Prostate gland (tissue), 2 donors: ENCODE results near the gene EPHB3. TPM values are rescaled to one million over a fixed set of nuclear protein-coding genes. Genes with fewer than 3 reads are reported as not detected.

Experiments used
- DNase-seq: peaks from one replicate; pipeline ENCODE4 v3.0.0-alpha.2; 2019; ENCODE audit warnings: low spot score
- H3K27ac ChIP-seq, 2 donors: fragments of 200-600 bp; sonication (generic); 2 replicates each; pipeline ENCODE4 v1.5.1; 2017 to 2019
- H3K27me3 ChIP-seq: fragments of 200-600 bp; sonication (generic); replicated peaks from 2 replicates; pipeline ENCODE4 v1.5.1; 2019; ENCODE audit not compliant: insufficient read depth
- H3K36me3 ChIP-seq, 2 donors: fragments of 200-600 bp; sonication (generic); 1 replicate in 1 of 2; 2 replicates in 1 of 2; pipeline versions ENCODE4 v1.5.1 to v1.8.1; 2017 to 2019
- H3K4me1 ChIP-seq: fragments of 200-600 bp; sonication (generic); replicated peaks from 2 replicates; pipeline ENCODE4 v1.5.1; 2019
- H3K4me3 ChIP-seq, 2 donors: fragments of 200-600 bp; sonication (generic); 2 replicates each; pipeline ENCODE4 v1.5.1; 2017 to 2019
- H3K9me3 ChIP-seq: fragments of 200-600 bp; sonication (generic); 2 replicates; pipeline ENCODE4 v1.5.1; 2017
- POLR2A ChIP-seq: fragments of 450-650 bp; IDR thresholded peaks from one replicate; pipeline ENCODE4 v1.6.1; 2016; ENCODE audit warnings: antibody characterized with exemption, mild to moderate bottlenecking
- POLR2AphosphoS5 ChIP-seq: sonication (generic); formaldehyde crosslinking; IDR thresholded peaks from one replicate; pipeline ENCODE4 v1.6.1; 2017; ENCODE audit warnings: antibody characterized with exemption
- WGBS: methylation state at CpG from one replicate; pipeline ENCODE4 v1.1.5; 2018; 5-methylcytosine and 5-hydroxymethylcytosine counted together
- intact Hi-C: fragments of 100-400 bp; cut with DNase I; formaldehyde crosslinking; loops from one replicate; pipeline ENCODE4 v1.14.2; 2022
- total RNA-seq, 2 donors: library from RNA; depleted of rRNA; stranded (reverse); fragments of >200 nt; gene quantifications; one replicate each; pipeline ENCODE4 v1.1.0, GENCODE V29; 2016
- TF ChIP-seq, protein P1 (sequence below), 4 experiments: fragments of 200-600 bp in 2 of 4; fragments of 450-650 bp in 2 of 4; sonication (generic) in 2 of 4; IDR thresholded peaks; 1 replicate in 3 of 4; 2 replicates in 1 of 4; pipeline ENCODE4 v1.5.1; 2016 to 2019; ENCODE audit warnings: antibody characterized with exemption in 4 of 4, mild to moderate bottlenecking in 2 of 4, moderate library complexity in 2 of 4

EPHB3 gene
- total RNA-seq, 2 donors from 2014 or later = 11.9 to 25.2 TPM

DNA sequence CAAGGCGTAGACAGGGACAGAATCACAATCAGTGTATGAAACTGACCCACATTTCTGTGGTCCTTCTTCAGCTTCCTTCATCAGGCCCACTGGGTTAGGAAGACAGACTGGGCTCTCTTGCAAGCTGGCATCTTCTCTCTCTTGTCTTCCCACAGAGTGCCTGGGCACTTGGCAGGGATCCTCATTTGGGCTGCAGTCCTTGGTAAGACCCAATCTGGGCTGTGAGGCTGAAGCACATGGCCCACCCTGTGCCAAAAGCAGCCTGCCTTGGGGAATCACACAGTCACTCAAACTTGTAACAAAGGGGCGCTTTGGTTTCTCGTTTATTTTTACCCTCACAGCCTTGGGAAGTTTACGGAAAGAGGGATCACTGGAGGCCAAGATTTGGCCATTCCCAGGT lies 8.2 kb upstream of the EPHB3 start:
- intact Hi-C loops = no loop called here
- no peak for DNase-seq
- H3K4me1 ChIP-seq = no peaks in the 10 kb centered on the region
- no peaks in the 10 kb centered on the region for H3K27me3 ChIP-seq
- H3K27ac ChIP-seq = no peak overlapping the region
- no peak overlapping the region for H3K4me3 ChIP-seq
- WGBS = 87% methylated on average over 4 of the region's 4 CpGs
- TF ChIP-seq POLR2AphosphoS5 (no peak), POLR2A (no peak)
- TF ChIP-seq, protein P1, sequence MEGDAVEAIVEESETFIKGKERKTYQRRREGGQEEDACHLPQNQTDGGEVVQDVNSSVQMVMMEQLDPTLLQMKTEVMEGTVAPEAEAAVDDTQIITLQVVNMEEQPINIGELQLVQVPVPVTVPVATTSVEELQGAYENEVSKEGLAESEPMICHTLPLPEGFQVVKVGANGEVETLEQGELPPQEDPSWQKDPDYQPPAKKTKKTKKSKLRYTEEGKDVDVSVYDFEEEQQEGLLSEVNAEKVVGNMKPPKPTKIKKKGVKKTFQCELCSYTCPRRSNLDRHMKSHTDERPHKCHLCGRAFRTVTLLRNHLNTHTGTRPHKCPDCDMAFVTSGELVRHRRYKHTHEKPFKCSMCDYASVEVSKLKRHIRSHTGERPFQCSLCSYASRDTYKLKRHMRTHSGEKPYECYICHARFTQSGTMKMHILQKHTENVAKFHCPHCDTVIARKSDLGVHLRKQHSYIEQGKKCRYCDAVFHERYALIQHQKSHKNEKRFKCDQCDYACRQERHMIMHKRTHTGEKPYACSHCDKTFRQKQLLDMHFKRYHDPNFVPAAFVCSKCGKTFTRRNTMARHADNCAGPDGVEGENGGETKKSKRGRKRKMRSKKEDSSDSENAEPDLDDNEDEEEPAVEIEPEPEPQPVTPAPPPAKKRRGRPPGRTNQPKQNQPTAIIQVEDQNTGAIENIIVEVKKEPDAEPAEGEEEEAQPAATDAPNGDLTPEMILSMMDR (IDR thresholded peaks at IDR 0.05) = no peak
- H3K36me3 ChIP-seq = no peaks in the 10 kb centered on the region
- no peaks in the 10 kb centered on the region for H3K9me3 ChIP-seq

DNA sequence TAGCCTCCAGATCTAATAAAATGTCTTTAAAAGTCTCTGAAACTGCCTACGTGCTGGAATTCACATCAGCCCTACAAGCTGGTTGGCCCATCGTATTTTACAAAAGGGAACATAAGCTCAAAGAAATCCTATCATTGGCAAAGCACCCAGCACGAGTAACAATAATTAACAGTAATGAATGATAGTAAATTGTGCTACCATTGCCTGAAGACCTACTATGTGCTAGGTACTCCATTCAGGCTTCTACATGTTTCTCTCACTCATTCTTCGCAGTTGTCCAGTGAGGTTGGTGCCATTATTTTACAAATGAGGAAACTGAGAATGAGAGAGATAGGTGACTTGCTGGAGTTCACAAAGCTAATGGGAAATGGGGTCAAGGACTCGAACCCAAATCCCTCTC lies 7.1 kb upstream of the EPHB3 start:
- Histone ChIP-seq H3K4me3 (no peak overlapping the region), H3K36me3 (no peaks in the 10 kb centered on the region), H3K27ac (no peak overlapping the region), H3K9me3 (no peaks in the 10 kb centered on the region), H3K27me3 (no peaks in the 10 kb centered on the region), H3K4me1 (peaks cover 5% of the 10 kb centered on the region)
- intact Hi-C loops = no loop called here
- WGBS = 82% methylated on average over 5 of the region's 5 CpGs
- no peak for DNase-seq
- no peak for TF ChIP-seq POLR2AphosphoS5

DNA sequence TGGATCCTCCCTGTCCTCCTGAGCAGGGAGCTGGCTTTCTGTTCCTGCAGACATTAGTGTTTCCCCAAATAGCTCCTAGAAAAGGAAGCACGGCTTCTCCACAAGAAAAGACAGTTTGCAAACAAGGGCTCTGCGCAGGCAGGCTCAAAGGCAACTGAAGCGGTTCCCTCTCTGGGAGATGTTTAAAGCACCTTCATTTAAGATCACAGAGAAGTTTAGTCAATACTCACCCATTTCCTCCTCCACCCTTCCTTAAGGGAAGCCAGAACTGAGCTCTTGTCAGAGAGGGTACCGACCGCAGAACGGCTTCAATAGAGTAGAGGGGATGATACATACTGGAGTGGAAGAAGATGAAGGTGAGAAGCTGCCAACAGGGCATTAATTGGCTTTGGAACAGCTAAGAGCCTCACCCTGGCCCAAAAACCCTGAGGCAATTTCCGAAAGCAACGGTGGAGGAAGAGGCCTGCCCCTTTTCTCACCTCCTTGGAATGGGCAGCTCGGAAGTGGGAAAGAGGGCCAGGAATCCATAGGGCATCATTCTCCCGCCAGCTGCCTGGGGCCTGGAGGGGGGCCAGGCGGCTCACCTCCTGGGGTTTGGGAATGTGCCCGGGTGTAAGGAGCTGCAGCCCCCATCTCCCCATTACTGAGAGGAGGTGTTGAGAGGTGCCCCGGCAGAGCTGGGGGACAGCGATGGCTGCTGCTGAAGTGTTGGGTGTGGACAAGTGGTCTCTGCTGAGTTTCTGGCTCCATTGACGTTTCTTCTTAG lies 4.8 kb upstream of the EPHB3 start:
- intact Hi-C loops = no loop called here
- Histone ChIP-seq H3K36me3 (no peaks in the 10 kb centered on the region), H3K4me1 (peaks cover 5% of the 10 kb centered on the region), H3K27ac (no peak overlapping the region), H3K27me3 (no peaks in the 10 kb centered on the region), H3K4me3 (no peak overlapping the region), H3K9me3 (no peaks in the 10 kb centered on the region)
- WGBS = 60% methylated on average over 15 of the region's 15 CpGs
- TF ChIP-seq POLR2AphosphoS5 = no peak
- no peak for TF ChIP-seq POLR2A
- TF ChIP-seq, protein P1 (IDR thresholded peaks at IDR 0.05) = no peak
- no peak for DNase-seq

GRCh38 chr3:184557348-184557950 lies 4.1 kb upstream of the EPHB3 start:
- Histone ChIP-seq H3K36me3 (no peaks in the 10 kb centered on the region), H3K4me1 (peaks cover 5% of the 10 kb centered on the region), H3K27me3 (no peaks in the 10 kb centered on the region), H3K27ac (no peak overlapping the region), H3K9me3 (no peaks in the 10 kb centered on the region), H3K4me3 (no peak overlapping the region)
- WGBS = 82% methylated on average over 7 of the region's 7 CpGs
- intact Hi-C loops = no loop called here
- TF ChIP-seq, protein P1 (IDR thresholded peaks at IDR 0.05) = no peak
- TF ChIP-seq POLR2AphosphoS5 (no peak), POLR2A (no peak)
- DNase-seq = no peak

DNA sequence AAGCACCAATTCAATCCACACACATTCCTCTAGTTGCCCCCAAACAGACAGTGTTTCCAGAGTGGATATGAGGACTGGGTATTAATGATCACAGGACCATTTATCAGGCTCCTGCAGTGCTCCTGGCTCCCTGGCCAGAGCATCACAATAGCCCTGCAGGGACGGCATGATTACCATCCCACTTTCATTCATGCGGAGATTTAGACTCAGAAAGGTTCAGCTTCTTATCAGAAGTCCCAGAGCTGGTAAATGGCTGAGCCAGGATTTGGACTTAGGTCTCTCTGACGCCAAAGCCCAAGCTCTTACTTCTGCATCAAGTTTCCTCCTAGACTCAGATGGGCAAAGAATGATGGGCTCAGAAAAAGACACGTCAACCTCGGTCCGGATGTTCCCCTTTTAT lies 2.9 kb upstream of the EPHB3 start:
- H3K4me3 ChIP-seq = no peak overlapping the region
- no peaks in the 10 kb centered on the region for H3K9me3 ChIP-seq
- no peaks in the 10 kb centered on the region for H3K36me3 ChIP-seq
- 69% methylated on average over 6 of the region's 6 CpGs for WGBS
- peak overlapping the region; percentile 26 to 62 for H3K27ac ChIP-seq
- intact Hi-C loops = no loop called here
- TF ChIP-seq POLR2A = no peak
- TF ChIP-seq, protein P1 (IDR thresholded peaks at IDR 0.05) = no peak
- TF ChIP-seq POLR2AphosphoS5 = no peak
- H3K4me1 ChIP-seq = peaks cover 5% of the 10 kb centered on the region
- no peak for DNase-seq
- no peaks in the 10 kb centered on the region for H3K27me3 ChIP-seq
